Aorta (tissue), 5 donors: ENCODE measurements around the gene TBC1D8. TPM values are rescaled to one million over a fixed set of nuclear protein-coding genes. Genes with fewer than 3 reads are reported as not detected.

ENCODE experiments used
- ATAC-seq: fragments of 200-7000 bp; cut with Tn5 transposase; one replicate; pipeline ENCODE4 v1.9.1; 2022; ENCODE audit warnings: moderate library complexity; ENCODE audit not compliant: low FRiP score
- DNase-seq, 2 donors: peaks; one replicate each; pipeline ENCODE4 v3.0.0-alpha.2; 2020
- H3K27ac ChIP-seq, 2 donors: one replicate each; pipeline ENCODE4 v1.5.1; 2013; ENCODE audit warnings: low read length in 2 of 2, mild to moderate bottlenecking in 2 of 2, moderate library complexity in 2 of 2, control low read depth in 1 of 2, inconsistent platforms in 1 of 2, low read depth in 1 of 2
- H3K27me3 ChIP-seq, 2 donors: one replicate each; pipeline ENCODE4 v1.6.1; 2013; ENCODE audit warnings: control low read depth in 1 of 2, low read length in 1 of 2, mild to moderate bottlenecking in 1 of 2, moderate library complexity in 1 of 2; ENCODE audit not compliant: insufficient read depth in 2 of 2, control insufficient read depth in 1 of 2
- H3K36me3 ChIP-seq, 2 donors: one replicate each; pipeline ENCODE4 v1.6.1; 2013; ENCODE audit warnings: control low read depth in 1 of 2, low read length in 1 of 2, mild to moderate bottlenecking in 1 of 2; ENCODE audit not compliant: insufficient read depth in 2 of 2, control insufficient read depth in 1 of 2
- H3K4me1 ChIP-seq, 2 donors: one replicate each; pipeline ENCODE4 v1.6.1; 2013; ENCODE audit warnings: low read length in 2 of 2, control low read depth in 1 of 2, mild to moderate bottlenecking in 1 of 2, moderate library complexity in 1 of 2; ENCODE audit not compliant: insufficient read depth in 2 of 2, control insufficient read depth in 1 of 2
- H3K4me3 ChIP-seq, 2 donors: one replicate each; pipeline ENCODE4 v1.5.1; 2013; ENCODE audit warnings: low read length in 2 of 2, control low read depth in 1 of 2, mild to moderate bottlenecking in 1 of 2
- H3K9me3 ChIP-seq: one replicate; pipeline ENCODE4 v1.6.1; 2013; ENCODE audit warnings: mild to moderate bottlenecking, low read length; ENCODE audit not compliant: control insufficient read depth
- WGBS, 2 donors: extraction: QIAGEN DNeasy Blood & Tissue Kit; methylation state at CpG; one replicate each; pipeline ENCODE4 v1.1.7; 2013; 5-methylcytosine and 5-hydroxymethylcytosine counted together
- intact Hi-C, 2 donors: fragments of 100-400 bp; cut with DNase I; formaldehyde crosslinking; loops; one replicate each; pipeline versions ENCODE4 v1.14.2 to v1.15.0; 2022
- long read RNA-seq, 2 donors: library from polyadenylated mRNA; unstranded; transcript quantifications; one replicate each; pipeline ENCODE4 v2.0.0, GENCODE V29; 2020 to 2021
- polyA plus RNA-seq, 2 donors: library from polyadenylated mRNA; stranded (reverse); fragments of 200-250 nt; gene quantifications; one replicate each; pipeline ENCODE4 v1.2.3, GENCODE V29; 2013
- total RNA-seq, 2 donors: library from RNA; stranded (reverse); fragmentation: NEBNext Ultra II Directional; extraction: Animal tissue kit (Norgen Biotek cat#: 25700); gene quantifications; one replicate each; pipeline ENCODE4 v1.2.1, GENCODE V29; 2021
- donor health status: healthy with polysubstance abuse.
- donor health status: Bipolar disorder and iron deficiency.
- donor health status: DM: no; HTN: no; CAD: no.
- donor health status: DM: no; HTN: no; CAD: no.
- donor health status: DM: yes; HTN: yes; CAD: no.

TBC1D8 gene
- total RNA-seq (10 to 100 TPM; 21.9 to 24.9 TPM), polyA plus RNA-seq (10 to 100 TPM in 1 of 2 donors, 1 to 10 TPM in 1; 7.8 to 28.8 TPM)
- long read RNA-seq, donor 1, partial matches to known transcripts, result 34 of 49 reads
- long read RNA-seq, donor 1, other reads (novel, unspliced or antisense), result 15 of 49 reads
- long read RNA-seq, donor 2, partial matches to known transcripts, result 10 of 21 reads
- long read RNA-seq, donor 2, other reads (novel, unspliced or antisense), result 8 of 21 reads

GRCh38 chr2:101151146-101151858 is at the start of gene TBC1D8:
Gene TBC1D8, minus strand, starts transcription at chr2:101151382. Its CDS starts 129 bp downstream, at chr2:101151253.
- no peaks in the 10 kb centered on the region for H3K36me3 ChIP-seq
- 0% methylated on average over 57 to 81 of the region's 81 CpGs for WGBS, 2 donors
- H3K9me3 ChIP-seq, result no peaks in the 10 kb centered on the region
- ATAC-seq (peak; percentile 94), DNase-seq (peak; percentile 93 to 95)
- H3K27ac ChIP-seq, result peak within 1 kb of the TSS in 1 of 2 donors; percentile 85
- H3K27me3 ChIP-seq, result no peaks in the 10 kb centered on the region
- H3K4me3 ChIP-seq, result peak within 1 kb of the TSS; percentile 62 to 90
- intact Hi-C loops, result loop anchor here (5.0 kb wide), 3 partner anchors 56 to 139 kb away; no protein-coding TSS in a partner anchor
- H3K4me1 ChIP-seq, result peaks cover 0 to 4% of the 10 kb centered on the region in 2 donors

GRCh38 chr2:101200676-101201075 is 49.5 kb upstream of the TBC1D8 start:
- intact Hi-C loops, result no loop called here
- Histone ChIP-seq H3K27ac (no peak overlapping the region), H3K4me1 (no peaks in the 10 kb centered on the region), H3K27me3 (no peaks in the 10 kb centered on the region), H3K36me3 (no peaks in the 10 kb centered on the region), H3K4me3 (no peak overlapping the region), H3K9me3 (no peaks in the 10 kb centered on the region)
- peak; percentile 22 for ATAC-seq
- WGBS, 2 donors, result 60 to 69% methylated on average over 2 of the region's 2 CpGs
- no peak for DNase-seq

GRCh38 chr2:101199251-101199791 is 48.1 kb upstream of the TBC1D8 start:
- Histone ChIP-seq H3K27ac (no peak overlapping the region), H3K36me3 (no peaks in the 10 kb centered on the region), H3K4me3 (no peak overlapping the region), H3K27me3 (no peaks in the 10 kb centered on the region), H3K9me3 (no peaks in the 10 kb centered on the region), H3K4me1 (no peaks in the 10 kb centered on the region)
- DNase-seq, result no peak
- intact Hi-C loops, result no loop called here
- ATAC-seq, result no peak
- WGBS, 2 donors, result 53 to 60% methylated on average over 7 of the region's 7 CpGs

- H3K27me3 ChIP-seq, result no peaks in the 10 kb centered on the region
- H3K27ac ChIP-seq, result no peak overlapping the region
- H3K36me3 ChIP-seq, result no peaks in the 10 kb centered on the region
- intact Hi-C loops, result no loop called here
- 87 to 89% methylated on average over 12 of the region's 12 CpGs for WGBS, 2 donors
- DNase-seq (no peak), ATAC-seq (no peak)
- no peak overlapping the region for H3K4me3 ChIP-seq
- H3K9me3 ChIP-seq, result no peaks in the 10 kb centered on the region
- no peaks in the 10 kb centered on the region for H3K4me1 ChIP-seq
Observed at GRCh38 chr2:101197814-101198213, 46.6 kb upstream of the TBC1D8 start.

DNA sequence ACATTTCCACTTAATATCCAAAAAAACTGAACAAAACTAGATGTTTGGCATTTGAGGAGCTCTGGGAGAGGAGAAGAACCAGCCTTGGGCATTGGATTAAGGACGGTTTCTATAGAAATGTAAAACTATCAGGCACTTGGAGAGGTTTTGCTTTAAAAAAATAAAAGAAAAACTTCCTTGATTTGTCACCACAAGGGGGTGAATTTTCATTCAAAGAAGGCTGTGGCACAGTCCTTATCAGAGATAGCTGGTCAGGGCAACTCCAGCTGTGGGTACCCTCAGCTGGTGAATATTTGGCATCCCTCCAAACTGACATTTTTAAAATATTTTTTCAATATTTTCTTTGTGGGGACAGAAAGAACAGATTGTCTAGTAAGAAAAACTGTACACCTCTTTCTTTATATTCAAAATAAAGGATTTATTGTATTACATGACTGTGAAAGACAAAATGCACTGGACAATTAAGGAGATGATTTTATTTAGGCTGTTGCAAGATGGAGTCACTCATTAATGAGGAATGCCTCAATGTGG is 46.1 kb upstream of the TBC1D8 start:
- Histone ChIP-seq H3K36me3 (no peaks in the 10 kb centered on the region), H3K27ac (no peak overlapping the region), H3K4me1 (no peaks in the 10 kb centered on the region), H3K4me3 (no peak overlapping the region), H3K9me3 (no peaks in the 10 kb centered on the region), H3K27me3 (no peaks in the 10 kb centered on the region)
- ATAC-seq (no peak), DNase-seq (no peak)
- intact Hi-C loops, result no loop called here
- 13 to 17% methylated on average over 1 of the region's 1 CpG for WGBS, 2 donors

DNA sequence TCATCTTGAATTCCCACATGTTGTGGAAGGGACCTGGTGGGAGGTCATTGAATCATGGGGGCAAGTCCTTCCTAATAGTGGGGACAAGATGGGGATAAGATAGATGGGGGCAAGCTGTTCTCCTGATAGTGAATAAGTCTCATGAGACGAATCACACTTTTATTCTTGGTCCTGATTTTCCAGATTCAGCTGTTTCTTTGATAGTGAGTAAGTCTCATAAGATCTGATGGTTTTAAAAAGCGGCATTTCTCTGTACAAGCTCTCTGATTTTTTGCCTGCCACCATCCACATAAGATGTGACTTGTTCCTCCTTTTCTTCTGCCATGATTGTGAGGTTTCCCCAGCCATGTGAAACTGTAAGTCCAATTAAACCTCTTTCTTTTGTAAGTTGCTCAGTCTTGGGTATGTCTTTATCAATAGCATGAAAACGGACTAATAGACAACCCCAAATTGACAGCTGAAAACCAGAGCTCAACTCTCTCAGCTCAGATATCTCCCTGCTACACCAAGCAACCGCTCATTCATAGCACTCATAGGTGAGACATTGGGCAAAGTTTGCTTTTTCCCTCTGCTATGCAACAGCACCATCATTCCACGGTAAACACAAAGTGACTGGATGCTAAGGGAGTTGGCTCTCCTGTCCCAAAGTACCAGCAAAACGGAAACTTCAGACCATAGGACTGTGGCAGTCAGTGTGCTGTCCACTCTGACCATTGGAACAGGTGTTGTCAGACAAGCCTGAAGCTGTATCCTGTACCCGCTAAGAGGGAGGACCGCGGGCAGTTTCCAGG is 44.9 kb upstream of the TBC1D8 start:
- Histone ChIP-seq H3K4me1 (no peaks in the 10 kb centered on the region), H3K27ac (no peak overlapping the region), H3K9me3 (no peaks in the 10 kb centered on the region), H3K4me3 (no peak overlapping the region), H3K36me3 (no peaks in the 10 kb centered on the region), H3K27me3 (no peaks in the 10 kb centered on the region)
- no peak for DNase-seq
- WGBS, 2 donors, result 86 to 87% methylated on average over 9 of the region's 9 CpGs
- intact Hi-C loops, result no loop called here
- no peak for ATAC-seq

GRCh38 chr2:101193033-101193626 is 41.9 kb upstream of the TBC1D8 start:
- intact Hi-C loops, result no loop called here
- Histone ChIP-seq H3K27me3 (no peaks in the 10 kb centered on the region), H3K36me3 (no peaks in the 10 kb centered on the region), H3K4me1 (no peaks in the 10 kb centered on the region), H3K9me3 (peaks cover 3% of the 10 kb centered on the region), H3K4me3 (no peak overlapping the region), H3K27ac (no peak overlapping the region)
- 91 to 94% methylated on average over 11 of the region's 11 CpGs for WGBS, 2 donors
- ATAC-seq, result no peak
- DNase-seq, result no peak
